Tibial nerve (tissue), 4 donors: Measurements from ENCODE around the gene RFC1.

Source experiments
- EP300 ChIP-seq, 2 donors: sonication (generic); formaldehyde crosslinking; IDR thresholded peaks; one replicate each; pipeline ENCODE4 v1.6.1; 2017; ENCODE audit warnings: antibody characterized with exemption in 2 of 2, mild to moderate bottlenecking in 1 of 2
- POLR2A ChIP-seq, 2 donors: fragments of 450-650 bp; IDR thresholded peaks; one replicate each; pipeline ENCODE4 v1.6.1; 2017; ENCODE audit warnings: antibody characterized with exemption in 2 of 2, mild to moderate bottlenecking in 2 of 2, moderate library complexity in 2 of 2
- TF ChIP-seq, protein P1 (sequence below), 5 experiments: fragments of 200-600 bp in 3 of 5; fragments of 450-650 bp in 2 of 5; sonication (generic) in 3 of 5; IDR thresholded peaks; one replicate each; pipeline ENCODE4 v1.5.1; 2016 to 2019; ENCODE audit warnings: antibody characterized with exemption in 5 of 5, mild to moderate bottlenecking in 3 of 5, moderate library complexity in 2 of 5

DNA sequence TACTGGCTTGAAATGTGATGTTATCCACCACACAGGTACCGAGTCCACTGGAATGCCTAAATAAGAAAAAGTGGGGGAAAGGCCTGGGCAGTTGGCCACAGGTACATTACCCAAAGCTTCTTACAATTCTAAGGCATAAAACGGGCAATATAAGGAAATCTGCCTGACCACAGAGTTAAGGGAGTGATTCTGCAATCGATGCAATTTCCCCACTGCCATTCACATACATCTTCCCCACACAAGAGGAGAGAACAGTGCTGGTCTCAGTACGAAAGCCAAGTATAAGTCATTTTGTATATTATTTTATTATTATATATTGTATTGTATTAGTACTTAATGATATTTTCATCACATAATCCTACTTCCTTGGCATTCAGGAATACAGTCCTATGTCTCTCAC is 30.6 kb downstream of the RFC1 start:
- TF ChIP-seq, protein P1, sequence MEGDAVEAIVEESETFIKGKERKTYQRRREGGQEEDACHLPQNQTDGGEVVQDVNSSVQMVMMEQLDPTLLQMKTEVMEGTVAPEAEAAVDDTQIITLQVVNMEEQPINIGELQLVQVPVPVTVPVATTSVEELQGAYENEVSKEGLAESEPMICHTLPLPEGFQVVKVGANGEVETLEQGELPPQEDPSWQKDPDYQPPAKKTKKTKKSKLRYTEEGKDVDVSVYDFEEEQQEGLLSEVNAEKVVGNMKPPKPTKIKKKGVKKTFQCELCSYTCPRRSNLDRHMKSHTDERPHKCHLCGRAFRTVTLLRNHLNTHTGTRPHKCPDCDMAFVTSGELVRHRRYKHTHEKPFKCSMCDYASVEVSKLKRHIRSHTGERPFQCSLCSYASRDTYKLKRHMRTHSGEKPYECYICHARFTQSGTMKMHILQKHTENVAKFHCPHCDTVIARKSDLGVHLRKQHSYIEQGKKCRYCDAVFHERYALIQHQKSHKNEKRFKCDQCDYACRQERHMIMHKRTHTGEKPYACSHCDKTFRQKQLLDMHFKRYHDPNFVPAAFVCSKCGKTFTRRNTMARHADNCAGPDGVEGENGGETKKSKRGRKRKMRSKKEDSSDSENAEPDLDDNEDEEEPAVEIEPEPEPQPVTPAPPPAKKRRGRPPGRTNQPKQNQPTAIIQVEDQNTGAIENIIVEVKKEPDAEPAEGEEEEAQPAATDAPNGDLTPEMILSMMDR (IDR thresholded peaks at IDR 0.05) = no peak
- TF ChIP-seq EP300 (IDR thresholded peaks at IDR 0.05) = no peak
- TF ChIP-seq POLR2A (IDR thresholded peaks at IDR 0.05) = no peak
